WERI-Rb-1 (cell line): ENCODE data around the gene CDC26.

Experiments used
- DNase-seq: peaks from one replicate; pipeline ENCODE4 v3.0.0-alpha.2; 2020
- H3K27ac ChIP-seq: fragments of 250-450 bp; sonication (Bioruptor Pico); 2 replicates; pipeline ENCODE4 v1.5.1; 2020; ENCODE audit warnings: mild to moderate bottlenecking, moderate library complexity
- H3K27me3 ChIP-seq: fragments of 250-450 bp; sonication (Bioruptor Pico); 2 replicates; pipeline ENCODE4 v1.5.1; 2021; ENCODE audit warnings: mild to moderate bottlenecking, low read depth, moderate library complexity; ENCODE audit not compliant: insufficient read depth, severe bottlenecking
- H3K36me3 ChIP-seq: fragments of 250-450 bp; sonication (Bioruptor Pico); 2 replicates; pipeline ENCODE4 v1.5.1; 2020; ENCODE audit warnings: mild to moderate bottlenecking, moderate library complexity
- H3K4me3 ChIP-seq: 2 replicates; pipeline ENCODE4 v1.5.1; 2011; ENCODE audit warnings: low read depth, mild to moderate bottlenecking, control low read depth, low read length
- H3K9me3 ChIP-seq: fragments of 250-450 bp; sonication (Bioruptor Pico); 2 replicates; pipeline ENCODE4 v1.5.1; 2021; ENCODE audit warnings: mild to moderate bottlenecking, moderate library complexity; ENCODE audit not compliant: severe bottlenecking
- CTCF ChIP-seq: IDR thresholded peaks from 2 replicates; pipeline ENCODE4 v1.5.1; 2011; ENCODE audit warnings: low read depth, mild to moderate bottlenecking, control low read depth, inconsistent platforms, low read length

CDC26 gene

DNA sequence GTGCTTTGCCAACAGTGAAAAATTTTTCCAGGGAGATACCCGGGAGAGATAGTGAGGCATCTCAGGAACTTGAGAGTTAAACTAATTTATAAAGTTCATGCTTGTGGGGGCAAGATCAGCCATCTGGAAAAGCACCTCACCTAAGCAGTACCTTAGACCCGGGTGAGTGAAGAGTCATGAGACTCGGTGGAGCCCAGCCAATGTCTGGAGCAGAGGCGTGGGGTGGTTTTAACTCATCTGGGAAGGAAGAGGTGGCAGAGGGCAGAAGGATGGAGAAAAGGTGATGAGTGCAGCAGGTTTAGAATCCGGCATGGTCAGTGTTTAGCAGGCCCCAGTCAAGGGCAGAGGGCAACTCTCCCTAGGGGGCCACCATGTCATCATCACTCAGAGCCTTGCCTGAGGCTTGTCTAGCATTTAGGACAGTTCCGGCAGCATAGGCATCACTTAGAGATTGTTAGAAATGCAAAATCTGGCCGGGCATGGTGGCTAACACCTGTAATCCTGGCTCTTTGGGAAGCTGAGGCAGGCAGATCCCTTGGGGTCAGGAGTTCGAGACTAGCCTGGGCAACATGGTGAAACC, 32.1 kb upstream of the CDC26 start:
- no peaks in the 10 kb centered on the region for H3K36me3 ChIP-seq
- DNase-seq, result no peak
- no peak overlapping the region for H3K4me3 ChIP-seq
- no peaks in the 10 kb centered on the region for H3K27me3 ChIP-seq
- no peak for TF ChIP-seq CTCF
- H3K27ac ChIP-seq, result no peak overlapping the region
- no peaks in the 10 kb centered on the region for H3K9me3 ChIP-seq

DNA sequence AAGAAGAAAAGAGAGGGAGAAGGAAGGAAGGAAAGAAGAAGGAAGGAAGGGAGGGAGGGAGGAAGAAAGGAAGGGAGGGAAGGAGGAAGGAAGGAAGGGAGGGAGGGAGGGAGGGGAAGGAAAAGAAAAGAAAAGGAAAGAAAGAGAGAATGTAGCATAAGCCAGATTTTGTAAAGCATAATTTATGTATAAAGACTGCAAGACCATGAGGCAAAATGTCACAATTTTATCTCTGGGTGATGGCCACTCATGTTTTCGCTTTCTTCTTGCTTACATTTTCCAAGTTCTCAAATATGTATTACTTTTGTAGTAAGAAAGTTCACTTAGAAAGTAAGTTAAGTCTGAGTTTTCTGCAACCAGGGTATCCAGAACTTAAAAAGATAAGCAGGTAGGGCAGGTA, 31.2 kb upstream of the CDC26 start:
- H3K27me3 ChIP-seq, result no peaks in the 10 kb centered on the region
- no peak overlapping the region for H3K4me3 ChIP-seq
- H3K36me3 ChIP-seq, result no peaks in the 10 kb centered on the region
- no peak overlapping the region for H3K27ac ChIP-seq
- TF ChIP-seq CTCF, result no peak
- no peaks in the 10 kb centered on the region for H3K9me3 ChIP-seq
- no peak for DNase-seq

GRCh38 chr9:113302792-113303418, 27.5 kb upstream of the CDC26 start, which contains the start of gene RNF183:
TSS of gene RNF183 (minus strand) at chr9:113303376. CDS start at chr9:113298184, 5,192 bp downstream.
- peak; percentile 31 for DNase-seq

DNA sequence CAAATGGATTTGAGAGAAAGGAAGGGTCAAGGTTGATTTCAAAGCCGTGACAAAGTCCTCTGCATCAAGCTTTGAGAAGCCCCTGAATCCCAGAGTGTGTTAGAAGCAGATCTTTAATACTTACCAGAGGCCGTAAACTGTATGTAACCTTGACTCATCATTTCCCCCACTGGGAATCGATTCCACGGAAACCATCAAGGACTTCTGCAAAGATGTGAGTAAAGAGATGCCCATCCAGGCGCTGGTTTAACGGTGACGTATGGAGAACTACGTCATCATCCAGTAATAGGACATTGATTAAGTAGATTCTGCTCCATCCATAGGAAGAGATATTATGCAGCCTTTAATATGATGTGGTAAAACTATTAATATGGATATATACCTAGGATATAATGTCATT, 26.2 kb upstream of the CDC26 start:
- TF ChIP-seq CTCF, result no peak
- Histone ChIP-seq H3K36me3 (no peaks in the 10 kb centered on the region; the same call in 1 of the 2 replicates), H3K4me3 (no peak overlapping the region), H3K27me3 (no peaks in the 10 kb centered on the region), H3K9me3 (no peaks in the 10 kb centered on the region), H3K27ac (no peak overlapping the region)
- DNase-seq, result no peak

More at GRCh38 chr9:113302792-113303418, 27.5 kb upstream of the CDC26 start, which contains the start of gene RNF183:
- Histone ChIP-seq H3K36me3 (no peaks in the 10 kb centered on the region; the same call in 1 of the 2 replicates), H3K4me3 (no peak within 1 kb of the TSS), H3K27ac (0 out of 2 replicates have a peak within 1 kb of the TSS, but pooled peaks have one; percentile 9), H3K9me3 (no peaks in the 10 kb centered on the region), H3K27me3 (no peaks in the 10 kb centered on the region)
- TF ChIP-seq CTCF, result no peak

DNA sequence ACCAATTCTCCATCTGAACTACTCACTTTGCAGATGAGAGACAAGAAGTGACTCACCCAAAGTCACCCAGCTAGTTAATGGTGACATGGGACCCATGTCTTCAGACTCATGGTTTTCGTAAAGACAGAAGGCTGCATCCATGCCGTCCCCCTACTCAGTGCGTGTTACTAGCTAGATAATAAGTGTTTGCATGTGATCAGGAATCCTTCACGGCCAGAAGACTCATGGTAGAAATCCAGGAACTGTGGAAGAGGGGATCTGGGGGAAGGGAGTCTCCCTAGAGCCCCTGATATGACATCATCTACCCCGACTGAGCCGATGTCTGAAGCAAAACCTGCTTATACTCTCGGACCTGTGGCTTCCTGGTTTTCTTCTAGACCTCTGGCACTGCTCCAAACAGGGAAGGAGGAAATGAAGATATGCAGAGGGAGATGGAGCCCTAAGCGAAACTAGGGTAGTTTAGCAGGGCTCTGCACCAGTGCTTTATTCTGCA, 24.5 kb upstream of the CDC26 start:
- TF ChIP-seq CTCF, result no peak
- Histone ChIP-seq H3K27me3 (no peaks in the 10 kb centered on the region), H3K9me3 (no peaks in the 10 kb centered on the region), H3K4me3 (peak overlapping the region; percentile 42), H3K36me3 (no peaks in the 10 kb centered on the region; the same call in 1 of the 2 replicates), H3K27ac (peak overlapping the region; percentile 95)
- DNase-seq, result peak; percentile 76
